Testis (tissue), 2 donors: ENCODE data around the gene MRPL45.

Experiments
- CTCF ChIP-seq, 3 experiments: fragments of 450-650 bp in 2 of 3; fragments of 200-600 bp in 1 of 3; sonication (generic) in 1 of 3; IDR thresholded peaks; one replicate each; pipeline ENCODE4 v1.5.1; 2016 to 2019; ENCODE audit warnings: antibody characterized with exemption in 3 of 3, mild to moderate bottlenecking in 2 of 3, moderate library complexity in 1 of 3
- POLR2A ChIP-seq: fragments of 450-650 bp; IDR thresholded peaks from one replicate; pipeline ENCODE4 v1.6.1; 2017; ENCODE audit warnings: antibody characterized with exemption, mild to moderate bottlenecking, moderate library complexity

- TF ChIP-seq CTCF (IDR thresholded peaks at IDR 0.05) = no peak
- no peak for TF ChIP-seq POLR2A
Observed at GRCh38 chr17:38341035-38341721, 44.2 kb downstream of the MRPL45 start.
